HL-60/S4 treated with retinoic acid at 250 ng/mL for 4 days and 3 days (cell line): ENCODE measurements around the gene TMEM170B.

Source experiments
- in situ Hi-C: fragments of 300-500 bp; cut with MboI; formaldehyde crosslinking; loops from 2 replicates; pipeline ENCODE4 v1.7.0; 2022; ENCODE audit warnings: low sequenced_read_pairs

TMEM170B gene, protein sequence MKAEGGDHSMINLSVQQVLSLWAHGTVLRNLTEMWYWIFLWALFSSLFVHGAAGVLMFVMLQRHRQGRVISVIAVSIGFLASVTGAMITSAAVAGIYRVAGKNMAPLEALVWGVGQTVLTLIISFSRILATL

DNA sequence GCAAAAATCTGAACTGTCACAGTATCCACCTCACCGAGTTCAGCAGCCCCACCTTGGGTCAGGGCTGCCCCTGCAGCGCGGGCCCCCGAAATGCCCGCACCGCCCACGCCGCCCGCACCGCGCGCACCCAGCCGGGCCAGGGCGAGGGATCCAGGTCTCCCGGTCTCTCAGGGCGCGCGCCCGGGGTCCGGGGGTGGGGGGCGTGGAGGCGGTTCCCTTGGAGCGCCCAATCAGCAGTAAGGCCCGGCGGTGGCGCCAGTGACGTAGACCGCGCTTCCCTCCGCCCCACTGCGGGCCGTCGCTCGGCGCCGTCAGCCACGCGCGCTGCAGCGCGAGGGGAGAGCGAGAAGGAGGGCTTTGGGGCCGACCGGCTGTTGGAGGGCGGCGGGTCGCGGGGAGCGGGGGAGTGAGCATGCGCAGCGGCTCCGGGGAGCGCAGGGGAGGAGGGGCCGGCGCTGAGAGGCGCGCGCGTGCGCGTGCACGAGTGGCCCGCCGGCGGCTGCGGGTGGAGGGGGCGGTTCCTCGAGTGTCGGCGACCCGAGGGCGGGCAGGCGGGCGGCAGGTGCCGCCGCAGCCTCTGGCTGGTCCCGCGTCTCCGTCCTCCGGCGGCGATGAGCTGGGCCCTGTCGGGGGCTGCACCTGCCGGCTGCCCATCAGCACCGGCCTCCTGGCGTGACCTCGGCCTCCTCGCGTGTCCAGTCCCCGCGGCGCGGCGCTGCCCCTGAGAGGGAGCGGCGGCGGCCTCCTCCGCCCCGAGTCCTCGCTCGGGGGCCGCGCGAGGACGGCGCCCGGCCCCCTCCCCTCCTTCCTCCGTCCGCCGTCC is at the start of gene TMEM170B:
TMEM170B (plus strand) TSS at position 521 of the 823 bp plus-strand sequence. CDS start 529 bp downstream, outside the sequence.
- in situ Hi-C loops, result no loop called here

DNA sequence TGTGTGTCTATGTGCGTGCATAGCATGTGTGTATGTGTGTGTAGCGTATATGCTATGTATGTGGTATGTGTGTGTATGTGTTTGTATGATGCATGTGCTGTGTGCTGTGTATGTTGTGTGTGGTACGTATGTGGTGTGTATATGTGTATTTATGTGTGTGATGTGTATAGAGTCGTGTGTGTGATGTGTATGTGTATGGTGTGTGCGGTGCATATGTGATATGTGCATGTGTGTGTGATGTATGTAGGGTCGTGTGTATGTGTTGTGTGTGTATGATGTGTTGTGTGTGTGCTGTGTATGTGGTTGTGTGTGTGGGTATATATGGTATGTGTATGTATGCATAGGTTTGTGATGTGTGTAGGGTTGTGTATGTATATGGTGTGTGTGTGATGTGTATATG is 46.6 kb upstream of the TMEM170B start:
- in situ Hi-C loops, result loop anchor here (10.0 kb wide), 3 partner anchors 84 to 346 kb away; no protein-coding TSS in a partner anchor

DNA sequence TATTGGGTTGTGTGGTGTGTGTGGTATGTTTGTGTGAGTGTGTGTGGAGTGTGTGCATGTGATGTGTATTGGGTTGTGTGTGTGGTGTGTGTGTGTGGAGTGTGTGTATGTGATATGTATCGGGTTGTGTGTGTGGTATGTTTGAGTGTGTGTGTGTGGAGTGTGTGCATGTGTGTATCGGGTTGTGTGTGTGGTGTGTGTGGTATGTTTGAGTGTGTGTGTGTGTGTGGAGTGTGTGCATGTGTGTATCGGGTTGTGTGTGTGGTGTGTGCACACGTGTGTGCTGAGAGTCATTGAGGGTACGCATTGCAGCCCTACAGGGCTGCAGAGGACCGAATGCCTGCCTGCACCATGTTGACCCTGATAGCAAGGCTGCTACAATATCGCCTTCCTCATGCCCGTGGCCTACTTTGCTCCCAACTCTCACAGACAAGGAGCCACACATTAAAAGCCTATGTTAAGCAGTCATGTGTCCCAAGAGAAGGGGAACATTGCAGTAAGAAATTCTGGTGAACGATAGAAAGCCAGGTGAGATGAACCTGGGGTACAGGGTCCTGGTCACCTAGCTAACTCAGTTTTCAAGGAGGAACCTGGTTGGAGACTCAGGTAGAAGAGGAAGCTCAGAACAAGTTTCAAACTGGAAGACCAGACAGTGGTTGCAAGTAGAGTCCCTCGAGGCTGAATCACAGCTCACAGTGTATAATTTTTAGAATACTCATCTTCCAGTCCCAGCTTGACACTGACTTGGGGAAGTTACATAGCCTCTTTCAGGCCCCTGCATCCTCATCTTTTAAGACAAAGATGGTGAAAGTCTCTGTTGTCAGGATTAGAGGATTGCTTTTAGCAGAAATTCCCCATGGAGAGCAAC is 45.7 kb upstream of the TMEM170B start:
- in situ Hi-C loops, result loop anchor here (10.0 kb wide), 3 partner anchors 83 to 347 kb away; no protein-coding TSS in a partner anchor

DNA sequence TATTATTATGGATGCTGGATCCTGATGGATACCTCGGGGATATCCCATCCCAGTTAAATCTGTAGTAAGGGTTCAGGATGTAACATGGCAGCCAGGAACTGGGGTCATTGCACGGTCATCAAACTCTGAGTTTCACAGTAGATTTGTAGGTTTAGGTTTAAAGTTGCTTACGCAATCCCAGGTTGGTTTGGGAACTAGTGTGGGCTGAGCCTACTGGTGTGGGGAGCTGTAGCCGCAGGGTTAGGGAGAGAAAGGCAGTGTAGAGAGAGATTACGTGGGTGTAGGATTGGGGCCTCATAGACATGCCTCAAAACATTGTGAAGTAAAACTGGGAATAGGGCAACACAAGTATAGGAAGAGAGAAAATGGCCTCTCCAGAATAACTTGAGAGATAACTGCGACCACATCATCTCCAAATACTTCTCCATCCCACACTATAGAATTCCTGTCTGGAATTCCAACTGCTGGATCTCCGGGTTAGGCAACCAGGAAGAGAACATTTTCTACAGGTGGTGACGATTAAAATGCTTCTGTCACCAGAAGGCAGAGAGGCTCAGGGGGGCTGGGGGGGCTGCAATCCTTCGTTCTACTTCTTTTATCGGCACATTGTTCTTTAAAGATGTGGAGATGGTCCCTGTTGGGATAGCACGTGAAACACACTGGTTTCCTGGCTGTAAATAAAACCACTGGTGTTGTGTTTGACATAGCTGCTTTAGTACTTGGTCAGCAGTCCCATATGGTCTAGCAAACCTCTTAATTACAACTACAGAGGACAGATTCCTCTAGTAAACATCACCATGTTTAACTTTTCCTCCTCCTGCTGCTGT is 44.9 kb upstream of the TMEM170B start:
- in situ Hi-C loops, result loop anchor here (10.0 kb wide), 3 partner anchors 82 to 348 kb away; no protein-coding TSS in a partner anchor

DNA sequence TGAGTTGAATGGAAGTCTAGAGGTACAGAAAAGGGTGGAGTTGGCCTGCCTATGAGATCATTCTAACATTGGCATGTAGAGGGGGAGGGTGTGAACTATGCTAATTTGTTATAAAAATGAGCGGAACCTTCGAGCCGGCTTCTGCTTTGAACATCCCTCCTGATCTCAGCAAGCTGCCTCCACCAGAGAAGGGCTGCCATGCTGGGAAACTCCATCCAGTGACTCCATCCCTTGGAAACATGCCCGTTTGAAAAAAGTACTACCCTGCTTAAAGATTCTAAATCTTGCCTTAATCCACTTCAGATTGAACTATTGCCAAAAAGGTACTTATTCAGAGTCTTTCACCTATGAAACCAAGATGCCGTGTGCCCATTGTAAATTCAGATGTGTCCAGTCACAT is 43.6 kb upstream of the TMEM170B start:
- in situ Hi-C loops, result loop anchor here (10.0 kb wide), 3 partner anchors 81 to 349 kb away; no protein-coding TSS in a partner anchor

DNA sequence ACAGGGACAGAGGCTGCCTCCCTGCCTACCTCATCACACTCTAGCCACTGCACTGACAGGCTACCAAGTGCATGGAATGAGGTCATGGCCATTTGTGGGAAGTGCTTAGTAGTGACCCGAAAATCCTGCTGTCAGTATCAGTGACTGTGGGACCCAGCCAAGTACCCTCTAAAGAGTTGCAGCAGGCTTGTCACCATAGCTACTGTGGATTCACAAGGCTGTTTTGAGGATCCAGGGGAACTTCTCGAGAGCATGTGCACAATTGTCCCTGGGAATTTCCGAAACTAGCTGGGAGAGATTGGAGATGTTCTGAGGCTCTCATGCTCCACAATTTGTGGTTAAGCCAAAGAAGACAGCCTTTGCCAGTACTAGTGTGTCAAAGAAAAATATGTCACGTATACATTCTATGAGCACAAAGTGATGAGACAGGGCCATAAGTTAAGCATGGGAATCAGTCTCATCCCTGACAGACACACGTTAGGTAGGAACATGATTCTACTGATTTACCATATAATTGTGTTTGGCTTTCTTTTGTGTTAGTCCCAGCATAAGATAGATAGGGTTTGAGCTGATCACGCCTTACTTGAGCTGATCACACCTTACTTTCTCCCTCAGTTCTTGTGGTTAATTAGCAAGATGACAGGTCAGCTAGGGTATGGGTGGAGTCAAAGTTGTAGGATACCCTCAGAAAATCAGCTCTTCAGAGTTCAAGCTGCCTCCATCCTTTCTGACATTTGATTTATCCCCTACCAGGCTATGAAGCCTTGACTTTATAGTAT is 42.6 kb upstream of the TMEM170B start:
- in situ Hi-C loops, result loop anchor here (10.0 kb wide), 3 partner anchors 80 to 350 kb away; no protein-coding TSS in a partner anchor

DNA sequence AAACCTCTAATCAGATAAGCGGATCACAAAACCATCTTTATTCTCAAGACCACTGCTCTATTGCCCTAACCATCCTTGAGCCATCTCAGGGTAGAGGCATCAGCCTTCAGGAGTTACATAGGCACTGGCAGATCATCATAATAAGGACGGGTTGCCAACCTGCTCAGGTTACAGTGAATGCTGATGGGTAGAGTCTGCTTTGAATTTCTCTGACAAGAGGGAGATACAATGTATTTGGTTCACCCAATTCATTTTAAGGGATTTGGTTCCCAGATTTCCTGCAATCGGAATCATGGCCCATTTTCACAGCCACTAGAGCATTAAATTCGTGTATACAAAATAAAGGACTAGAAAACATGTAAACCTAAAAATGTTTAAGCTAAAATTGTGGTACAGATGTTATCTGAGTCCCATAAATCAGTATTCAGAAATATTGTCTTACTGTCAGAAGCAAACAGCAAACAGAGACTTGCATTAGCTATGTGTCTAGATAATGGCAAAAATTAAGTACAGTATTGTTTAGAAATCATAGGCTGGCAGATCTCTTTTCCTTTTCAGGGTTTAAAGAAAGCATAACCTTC is 41.9 kb upstream of the TMEM170B start:
- in situ Hi-C loops, result loop anchor here (10.0 kb wide), 3 partner anchors 79 to 351 kb away; no protein-coding TSS in a partner anchor

DNA sequence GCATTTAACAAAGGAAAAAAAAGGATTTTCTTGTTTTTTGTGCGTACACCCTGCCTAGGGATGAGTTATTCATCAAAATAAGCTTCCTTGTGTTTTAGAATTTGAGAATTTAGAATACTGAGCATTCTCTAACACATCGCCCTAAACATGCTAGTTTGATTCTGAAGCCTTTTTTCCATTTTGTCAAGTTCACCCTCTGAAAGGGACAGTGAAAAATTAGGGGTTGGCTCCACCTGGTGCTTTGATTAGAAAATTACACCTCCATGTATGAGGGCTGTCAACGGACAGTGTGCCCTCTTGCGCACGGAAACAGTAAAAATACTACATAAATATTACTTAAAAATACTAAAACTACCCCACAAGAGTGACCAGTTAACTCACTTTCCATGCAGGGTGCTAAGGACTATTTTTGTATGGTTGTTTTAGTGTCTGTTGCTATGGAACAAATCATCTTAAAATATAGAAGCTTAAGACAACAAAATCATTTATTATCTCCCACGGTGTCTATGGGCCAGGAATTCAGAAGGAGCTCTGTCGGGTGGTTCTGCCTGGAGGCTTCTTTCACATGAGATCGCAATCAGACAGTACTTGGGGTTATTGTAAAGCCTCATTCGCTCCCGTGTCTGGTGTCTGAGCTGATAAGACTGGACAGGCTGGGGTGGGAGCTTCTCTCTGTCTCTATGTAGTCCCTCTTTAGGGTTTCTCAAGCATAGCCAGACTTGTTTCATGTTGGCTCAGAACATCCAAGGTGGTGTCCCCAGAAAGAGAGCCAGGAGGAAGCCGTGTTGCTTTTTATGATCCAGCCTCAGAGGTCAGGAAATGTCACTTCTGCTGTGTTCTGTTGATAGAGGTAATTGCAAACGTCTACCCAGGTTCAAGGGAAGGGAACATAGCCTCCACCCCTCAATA is 41.1 kb upstream of the TMEM170B start:
- in situ Hi-C loops, result loop anchor here (10.0 kb wide), 3 partner anchors 78 to 352 kb away; no protein-coding TSS in a partner anchor

DNA sequence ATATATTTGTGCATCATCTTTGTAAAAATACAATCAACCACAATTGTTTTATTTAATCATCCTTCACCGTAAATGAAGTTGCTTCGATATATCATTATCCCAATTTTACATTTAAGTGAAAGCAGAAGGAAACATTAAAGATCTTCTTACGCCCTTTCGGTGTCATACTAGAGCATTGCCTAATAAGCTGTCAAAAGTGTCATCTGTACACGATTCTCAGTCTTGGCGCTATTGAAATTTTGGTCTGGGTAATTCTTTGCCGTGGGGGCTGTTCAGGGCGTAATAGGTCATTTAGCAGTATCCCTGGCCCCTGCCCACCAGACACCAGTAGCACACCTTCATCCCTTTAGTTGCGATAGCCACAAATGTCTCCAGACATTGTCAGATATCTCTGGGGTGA is 40.4 kb upstream of the TMEM170B start:
- in situ Hi-C loops, result loop anchor here (10.0 kb wide), 3 partner anchors 78 to 352 kb away; no protein-coding TSS in a partner anchor

DNA sequence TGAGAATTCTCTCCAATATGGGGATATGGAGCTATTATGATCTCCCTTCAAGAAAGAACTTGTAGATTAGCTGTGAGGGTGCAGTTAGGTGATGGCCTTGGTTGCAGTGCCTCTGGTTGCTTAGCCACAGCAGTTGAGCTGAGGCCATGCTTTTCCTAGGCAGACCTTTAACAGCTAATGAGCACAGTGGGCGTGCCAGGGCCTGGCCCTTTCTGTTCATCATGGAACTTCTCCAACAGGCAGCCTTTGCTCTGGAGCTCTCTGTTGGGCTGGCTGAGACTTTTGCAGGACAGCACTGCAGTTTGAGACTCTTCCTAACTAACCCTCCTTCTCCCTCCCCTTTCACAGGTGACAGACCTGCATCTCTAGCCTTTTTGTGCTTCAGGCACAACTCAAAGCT is 39.7 kb upstream of the TMEM170B start:
- in situ Hi-C loops, result loop anchor here (10.0 kb wide), 3 partner anchors 77 to 353 kb away; no protein-coding TSS in a partner anchor

DNA sequence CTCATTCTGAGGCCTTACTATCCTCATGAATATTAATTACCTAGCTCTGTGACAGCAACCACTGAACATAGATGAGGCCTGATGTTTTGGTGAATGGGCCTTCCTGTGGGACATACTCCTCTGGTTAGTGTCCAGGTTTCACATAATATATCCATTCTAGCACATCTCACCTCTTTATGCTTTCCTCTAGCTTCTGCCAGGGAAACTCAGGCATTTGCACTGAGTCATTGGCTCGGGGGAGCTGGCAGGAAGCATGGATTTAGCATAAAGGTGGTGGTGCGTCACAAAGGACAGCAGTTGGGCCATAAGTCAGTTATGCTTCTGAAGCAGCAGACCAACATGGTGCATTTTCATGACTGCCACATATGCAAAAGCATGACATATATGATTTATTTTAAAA is 37.5 kb upstream of the TMEM170B start:
- in situ Hi-C loops, result no loop called here

DNA sequence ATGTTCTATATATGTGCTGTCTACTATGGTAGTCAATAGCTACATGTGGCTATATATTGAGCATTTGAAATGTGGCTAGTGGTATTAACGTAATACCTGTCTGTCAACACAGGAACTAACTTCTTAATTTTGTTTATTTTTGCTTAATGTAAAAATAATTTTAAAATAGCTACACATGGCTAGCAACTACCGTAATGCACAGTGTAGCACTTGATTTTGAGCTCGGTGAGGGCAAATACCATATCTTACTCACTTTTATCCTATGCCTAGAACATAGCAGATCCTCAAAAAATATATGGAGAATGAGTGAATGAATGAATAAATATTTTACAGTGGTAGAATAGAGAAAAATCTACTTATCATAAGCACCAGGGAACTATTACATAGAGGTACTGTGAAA is 28.1 kb upstream of the TMEM170B start:
- in situ Hi-C loops, result no loop called here

DNA sequence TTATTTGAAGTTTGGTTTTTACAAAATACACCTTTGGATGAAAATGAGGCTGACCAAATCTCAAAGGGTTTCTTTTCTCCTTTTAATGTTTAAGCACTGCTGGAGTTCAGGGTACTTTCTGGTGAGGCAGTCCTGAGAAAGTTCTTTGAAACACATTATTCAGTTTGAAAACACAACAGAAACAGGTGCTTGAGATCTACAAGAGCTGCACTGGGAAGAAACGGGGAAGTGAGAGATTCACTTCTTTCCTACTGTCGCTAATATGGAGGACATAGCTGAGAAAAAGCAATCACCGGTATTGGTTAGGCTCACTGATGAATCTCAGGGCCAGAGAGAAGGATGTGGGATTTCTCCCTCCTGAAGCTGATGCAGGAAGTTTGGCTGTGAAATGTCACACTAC is 22.9 kb upstream of the TMEM170B start:
- in situ Hi-C loops, result no loop called here

DNA sequence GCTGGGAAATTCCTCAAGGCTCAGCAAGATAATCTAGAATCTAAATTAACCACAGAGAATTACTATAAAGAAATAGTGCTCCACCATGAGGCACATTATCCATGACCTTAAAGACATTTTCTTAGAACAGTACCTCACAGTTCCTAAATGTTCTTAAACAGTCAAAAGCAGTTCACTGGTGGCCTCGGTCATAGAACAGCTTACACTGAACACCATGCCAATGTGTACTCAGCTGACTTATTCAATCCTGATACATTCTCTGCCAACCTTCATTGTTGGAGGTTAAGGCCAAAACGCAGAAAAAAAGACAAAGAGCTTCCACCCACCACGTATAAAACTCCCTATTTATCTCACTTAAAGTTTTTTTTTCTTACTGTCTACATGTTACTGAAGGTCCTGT is 21.8 kb upstream of the TMEM170B start:
- in situ Hi-C loops, result no loop called here

DNA sequence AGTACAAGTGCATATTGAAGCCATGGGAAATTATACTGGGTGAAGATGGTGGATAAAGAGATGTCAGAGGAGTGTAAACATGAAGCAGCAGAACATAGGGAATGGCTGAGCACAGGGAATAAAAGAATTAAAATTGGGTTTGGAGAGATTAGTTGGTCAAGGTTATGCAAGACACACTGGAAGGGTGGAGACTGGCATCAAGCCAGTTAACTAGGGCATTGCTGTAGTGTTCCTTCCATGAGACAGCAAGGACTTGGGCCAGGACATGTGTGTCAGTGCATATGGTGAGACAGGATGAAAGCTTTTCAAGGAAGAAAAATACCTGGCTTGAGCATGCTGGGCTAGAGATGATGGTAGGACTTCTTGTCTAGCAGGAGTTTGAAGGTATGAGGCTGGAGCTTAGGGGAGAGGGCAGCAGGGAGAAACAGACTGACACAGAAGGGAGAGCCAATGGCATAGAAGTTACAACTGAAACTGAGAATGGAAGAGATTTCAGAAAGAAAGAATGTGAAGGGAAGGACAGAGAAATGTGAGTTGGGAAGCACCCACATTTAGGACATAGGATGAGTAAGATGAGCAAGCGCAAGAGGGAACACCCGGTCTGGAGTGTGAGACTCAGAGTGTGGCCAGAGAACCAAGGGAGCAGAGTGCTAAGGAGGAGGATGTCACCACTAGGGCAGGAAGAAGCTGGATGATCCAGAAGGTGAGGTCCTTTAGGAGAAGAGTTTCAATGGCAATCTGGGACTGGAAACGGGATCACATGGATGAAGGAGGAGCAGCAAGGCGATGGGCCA is 14.5 kb upstream of the TMEM170B start:
- in situ Hi-C loops, result no loop called here

DNA sequence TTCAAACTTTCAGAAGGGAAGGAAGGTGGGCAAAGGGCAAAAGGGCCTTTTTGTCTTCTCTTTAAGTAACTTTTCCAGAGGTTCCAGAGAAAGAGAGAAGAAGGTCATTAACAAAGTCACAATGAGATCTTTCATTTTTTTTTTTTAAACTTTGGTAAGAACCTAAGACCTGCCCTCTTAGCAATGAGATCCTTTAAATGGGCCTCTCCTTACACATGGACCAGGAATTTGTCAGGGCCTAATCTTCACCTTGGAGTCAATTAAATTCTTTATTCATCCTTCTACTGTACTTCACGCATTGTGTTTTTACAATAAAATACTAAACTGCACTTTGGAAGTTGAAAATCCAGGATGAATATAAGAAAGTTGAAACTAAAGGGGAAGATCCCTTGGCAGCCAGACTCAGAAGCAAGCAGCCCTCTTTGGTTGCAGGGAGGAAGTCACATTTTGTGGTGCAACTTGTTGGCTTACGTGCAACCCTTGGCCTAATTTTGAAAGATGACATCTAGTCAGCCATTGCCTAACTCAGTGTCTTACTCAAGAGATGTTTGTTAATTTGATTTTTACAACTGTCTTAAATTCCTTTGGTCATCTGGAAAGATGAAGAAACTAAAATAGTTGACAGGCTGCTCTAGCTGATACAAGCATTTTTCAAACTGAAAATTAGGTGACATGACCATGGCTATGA is 11.9 kb upstream of the TMEM170B start:
- in situ Hi-C loops, result no loop called here

DNA sequence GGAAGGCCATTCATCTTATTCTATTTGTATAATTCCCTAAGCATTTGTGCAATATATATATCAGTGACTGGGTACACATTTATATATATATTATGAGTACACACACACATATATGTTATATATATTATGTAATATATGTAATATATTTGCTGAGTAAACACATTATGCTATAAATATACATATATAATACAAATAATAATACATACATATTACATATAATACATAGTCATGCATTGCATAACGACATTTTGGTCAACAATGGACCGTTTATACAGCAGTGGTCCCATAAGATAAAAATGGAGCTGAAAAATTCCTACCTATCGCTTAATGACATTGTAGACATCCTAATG is 11.4 kb upstream of the TMEM170B start:
- in situ Hi-C loops, result no loop called here
